ENCODE data around the gene USH2A. TPM values are rescaled to one million over a fixed set of nuclear protein-coding genes. Genes with fewer than 3 reads are reported as not detected.

Gene USH2A
- total RNA-seq, 1 donor from 2014 or later = 0.04 TPM

DNA sequence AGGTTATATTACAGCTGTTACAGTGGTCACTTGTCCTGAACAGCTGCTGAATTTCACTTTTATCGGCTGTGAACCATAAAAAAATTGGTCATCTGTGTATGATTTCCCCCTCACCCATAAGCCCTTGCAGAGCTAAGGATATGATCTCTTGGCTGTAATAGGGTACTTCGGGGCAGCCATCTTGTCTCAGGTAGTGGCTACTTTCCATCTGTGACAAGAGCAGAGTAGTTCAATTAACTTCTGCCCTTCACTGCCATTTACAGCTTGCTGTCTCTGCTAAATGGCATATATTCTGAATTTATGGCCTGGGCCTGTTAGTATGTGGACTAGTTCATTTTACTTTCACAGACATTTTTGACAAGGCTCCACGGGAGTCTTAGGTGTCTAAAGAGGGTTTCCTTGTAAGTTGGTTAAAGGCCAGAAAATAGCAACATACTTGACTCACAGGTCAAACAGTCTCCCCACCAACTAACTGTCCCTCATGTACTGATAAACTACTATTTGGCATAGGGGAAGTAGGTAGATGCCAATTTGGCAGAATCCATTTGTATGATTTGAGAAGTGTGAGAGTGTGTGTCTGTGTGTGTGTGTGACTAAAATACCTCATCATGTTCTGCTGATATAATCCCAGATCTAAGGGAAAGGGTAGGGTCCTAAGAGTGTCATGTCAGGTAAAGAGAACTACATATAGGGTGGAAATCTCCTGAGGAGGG lies 704.5 kb downstream of the USH2A start:
- no peaks in the 10 kb centered on the region for H3K9me3 ChIP-seq (ENCODE audit: low read depth)
- no peaks in the 10 kb centered on the region for H3K4me1 Mint-ChIP-seq
- H3K4me3 Mint-ChIP-seq = no peak overlapping the region
- no peak overlapping the region for H3K9ac ChIP-seq
- no peak for DNase-seq (ENCODE audit: low spot score)
- H3K4me1 ChIP-seq = no peaks in the 10 kb centered on the region
- no peaks in the 10 kb centered on the region for H3K79me2 ChIP-seq (ENCODE audit: low read depth)
- no peak overlapping the region for H2AFZ ChIP-seq (replicated peaks)
- H3K27ac Mint-ChIP-seq = no peak overlapping the region
- H3K36me3 Mint-ChIP-seq = no peaks in the 10 kb centered on the region
- H3K27ac ChIP-seq = no peak overlapping the region
- H3K4me3 ChIP-seq = no peak overlapping the region
- H3K4me2 ChIP-seq = no peak overlapping the region
- H3K27me3 ChIP-seq = no peaks in the 10 kb centered on the region
- no peaks in the 10 kb centered on the region for H3K9me3 Mint-ChIP-seq
- H3F3A ChIP-seq (ENCODE audit: low read depth) = no peaks in the 10 kb centered on the region
- no peaks in the 10 kb centered on the region for H4K20me1 ChIP-seq (ENCODE audit: low read depth)
- H3K36me3 ChIP-seq = no peaks in the 10 kb centered on the region
- TF ChIP-seq EZH2phosphoT487 (IDR thresholded peaks at IDR 0.05) = no peak
- no peak for TF ChIP-seq EZH2 (IDR thresholded peaks at IDR 0.05)
- TF ChIP-seq, protein P1, sequence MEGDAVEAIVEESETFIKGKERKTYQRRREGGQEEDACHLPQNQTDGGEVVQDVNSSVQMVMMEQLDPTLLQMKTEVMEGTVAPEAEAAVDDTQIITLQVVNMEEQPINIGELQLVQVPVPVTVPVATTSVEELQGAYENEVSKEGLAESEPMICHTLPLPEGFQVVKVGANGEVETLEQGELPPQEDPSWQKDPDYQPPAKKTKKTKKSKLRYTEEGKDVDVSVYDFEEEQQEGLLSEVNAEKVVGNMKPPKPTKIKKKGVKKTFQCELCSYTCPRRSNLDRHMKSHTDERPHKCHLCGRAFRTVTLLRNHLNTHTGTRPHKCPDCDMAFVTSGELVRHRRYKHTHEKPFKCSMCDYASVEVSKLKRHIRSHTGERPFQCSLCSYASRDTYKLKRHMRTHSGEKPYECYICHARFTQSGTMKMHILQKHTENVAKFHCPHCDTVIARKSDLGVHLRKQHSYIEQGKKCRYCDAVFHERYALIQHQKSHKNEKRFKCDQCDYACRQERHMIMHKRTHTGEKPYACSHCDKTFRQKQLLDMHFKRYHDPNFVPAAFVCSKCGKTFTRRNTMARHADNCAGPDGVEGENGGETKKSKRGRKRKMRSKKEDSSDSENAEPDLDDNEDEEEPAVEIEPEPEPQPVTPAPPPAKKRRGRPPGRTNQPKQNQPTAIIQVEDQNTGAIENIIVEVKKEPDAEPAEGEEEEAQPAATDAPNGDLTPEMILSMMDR (IDR thresholded peaks at IDR 0.05) = no peak
- peaks cover 4% of the 10 kb centered on the region for H3K27me3 Mint-ChIP-seq (ENCODE audit: insufficient read depth, low read depth)

DNA sequence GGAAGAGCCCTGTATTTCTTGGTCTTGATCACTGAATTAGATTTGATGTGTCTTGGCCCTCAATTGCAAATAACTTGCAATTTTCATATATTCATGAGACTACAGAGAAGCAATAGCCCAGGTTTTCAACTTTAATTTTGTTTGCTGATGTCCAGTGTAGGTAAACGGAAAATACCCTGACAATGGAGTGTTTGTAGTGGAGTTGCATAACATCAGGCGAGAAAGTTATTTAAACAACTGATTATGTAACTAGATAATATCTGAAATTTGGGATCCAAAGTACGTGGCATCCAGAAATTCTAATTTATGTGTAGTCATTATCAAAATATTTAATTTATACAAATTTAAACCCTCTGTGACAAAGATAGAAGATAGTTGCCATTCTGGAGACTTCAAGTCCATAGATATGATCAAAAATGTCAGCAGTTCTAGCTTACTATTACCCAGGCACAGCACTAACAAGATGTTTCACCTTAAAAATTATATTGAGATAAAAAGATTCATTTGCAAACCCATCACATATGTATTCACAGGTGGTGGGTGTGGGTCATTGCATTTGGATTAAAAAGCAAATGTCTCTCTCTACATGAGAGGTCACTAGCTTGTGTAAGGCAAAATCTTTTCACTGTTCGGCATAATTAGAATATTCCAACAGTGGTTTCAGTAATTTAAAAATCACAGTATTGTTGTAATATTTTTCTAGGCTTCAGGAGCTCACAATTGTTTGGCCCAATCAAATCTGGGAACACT lies 705.4 kb downstream of the USH2A start:
- Mint-ChIP-seq H3K36me3 (no peaks in the 10 kb centered on the region), H3K9me3 (no peaks in the 10 kb centered on the region), H3K4me3 (no peak overlapping the region), H3K4me1 (peaks cover 2% of the 10 kb centered on the region), H3K27ac (no peak overlapping the region), H3K27me3 (ENCODE audit: insufficient read depth, low read depth) (peaks cover 4% of the 10 kb centered on the region)
- Histone ChIP-seq H2AFZ (replicated peaks) (no peak overlapping the region), H3K9ac (no peak overlapping the region), H4K20me1 (ENCODE audit: low read depth) (no peaks in the 10 kb centered on the region), H3K4me3 (no peak overlapping the region), H3K79me2 (ENCODE audit: low read depth) (no peaks in the 10 kb centered on the region), H3K27ac (no peak overlapping the region), H3K36me3 (no peaks in the 10 kb centered on the region), H3K27me3 (no peaks in the 10 kb centered on the region), H3K4me1 (no peaks in the 10 kb centered on the region), H3F3A (ENCODE audit: low read depth) (no peaks in the 10 kb centered on the region), H3K9me3 (ENCODE audit: low read depth) (no peaks in the 10 kb centered on the region), H3K4me2 (no peak overlapping the region)
- no peak for DNase-seq (ENCODE audit: low spot score)
- TF ChIP-seq EZH2phosphoT487 (IDR thresholded peaks at IDR 0.05) (no peak), EZH2 (IDR thresholded peaks at IDR 0.05) (no peak)
- TF ChIP-seq, protein P1 (IDR thresholded peaks at IDR 0.05) = no peak

DNA sequence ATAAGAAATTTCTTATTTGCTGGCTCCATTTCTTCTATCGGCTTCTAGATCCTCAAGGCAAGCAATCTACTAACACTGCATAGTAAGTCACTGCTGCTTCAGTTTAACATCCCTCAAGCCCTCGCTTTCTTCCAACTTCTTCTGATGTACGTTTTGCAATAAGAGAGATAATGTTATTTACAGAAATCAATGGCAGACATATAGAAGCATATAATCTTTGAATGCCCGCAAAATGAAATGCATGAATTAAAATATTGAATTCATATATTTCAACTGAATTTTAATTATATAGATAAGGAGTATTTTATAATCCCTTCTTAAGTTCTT lies 712.4 kb downstream of the USH2A start:
- Mint-ChIP-seq H3K9me3 (no peaks in the 10 kb centered on the region), H3K27ac (no peak overlapping the region), H3K4me1 (peaks cover 2% of the 10 kb centered on the region), H3K4me3 (no peak overlapping the region), H3K36me3 (no peaks in the 10 kb centered on the region), H3K27me3 (ENCODE audit: insufficient read depth, low read depth) (peaks cover 3% of the 10 kb centered on the region)
- H3K79me2 ChIP-seq (ENCODE audit: low read depth) = no peaks in the 10 kb centered on the region
- H4K20me1 ChIP-seq (ENCODE audit: low read depth) = no peaks in the 10 kb centered on the region
- H3K27ac ChIP-seq = no peak overlapping the region
- no peaks in the 10 kb centered on the region for H3K36me3 ChIP-seq
- no peaks in the 10 kb centered on the region for H3F3A ChIP-seq (ENCODE audit: low read depth)
- no peak overlapping the region for H3K4me3 ChIP-seq
- H3K9me3 ChIP-seq (ENCODE audit: low read depth) = no peaks in the 10 kb centered on the region
- no peaks in the 10 kb centered on the region for H3K4me1 ChIP-seq
- no peak overlapping the region for H2AFZ ChIP-seq (replicated peaks)
- TF ChIP-seq, protein P1 (IDR thresholded peaks at IDR 0.05) = no peak
- no peak for TF ChIP-seq EZH2phosphoT487 (IDR thresholded peaks at IDR 0.05)
- TF ChIP-seq EZH2 (IDR thresholded peaks at IDR 0.05) = no peak
- no peaks in the 10 kb centered on the region for H3K27me3 ChIP-seq
- no peak for DNase-seq (ENCODE audit: low spot score)
- no peak overlapping the region for H3K4me2 ChIP-seq
- no peak overlapping the region for H3K9ac ChIP-seq
